ENCODE data around the gene NFX1.

The NFX1 gene

DNA sequence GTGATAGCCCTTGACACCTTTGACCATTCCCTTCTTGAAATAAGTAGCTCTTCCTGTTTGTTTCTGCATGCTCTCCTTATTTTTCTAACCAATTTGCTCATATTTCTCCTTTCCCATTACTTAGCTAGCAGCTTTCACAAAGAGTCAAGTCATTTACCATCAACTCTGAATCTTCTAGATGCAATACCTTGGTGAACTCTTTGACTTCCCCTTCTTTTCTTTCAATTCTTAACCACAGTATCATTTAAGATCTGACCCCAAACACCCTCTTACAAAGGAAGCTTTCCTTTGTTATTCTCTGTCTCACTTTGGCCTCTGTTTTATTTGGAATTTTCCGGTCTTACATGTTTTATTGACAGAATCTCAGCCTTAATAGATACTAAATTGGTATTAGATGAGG, 14.0 kb downstream of the NFX1 start:
- H3K4me1 ChIP-seq (ENCODE audit: insufficient read depth, low read length, poor library complexity, severe bottlenecking): peaks cover 13% of the 10 kb centered on the region
- H4K20me1 ChIP-seq (ENCODE audit: insufficient read depth, low read length, poor library complexity, severe bottlenecking): peaks cover 2% of the 10 kb centered on the region
- no peak overlapping the region for H2AFZ ChIP-seq (ENCODE audit: low read length)
- TF ChIP-seq EZH2phosphoT487 (IDR thresholded peaks at IDR 0.05; ENCODE audit: borderline replicate concordance): no peak
- TF ChIP-seq, protein P1, sequence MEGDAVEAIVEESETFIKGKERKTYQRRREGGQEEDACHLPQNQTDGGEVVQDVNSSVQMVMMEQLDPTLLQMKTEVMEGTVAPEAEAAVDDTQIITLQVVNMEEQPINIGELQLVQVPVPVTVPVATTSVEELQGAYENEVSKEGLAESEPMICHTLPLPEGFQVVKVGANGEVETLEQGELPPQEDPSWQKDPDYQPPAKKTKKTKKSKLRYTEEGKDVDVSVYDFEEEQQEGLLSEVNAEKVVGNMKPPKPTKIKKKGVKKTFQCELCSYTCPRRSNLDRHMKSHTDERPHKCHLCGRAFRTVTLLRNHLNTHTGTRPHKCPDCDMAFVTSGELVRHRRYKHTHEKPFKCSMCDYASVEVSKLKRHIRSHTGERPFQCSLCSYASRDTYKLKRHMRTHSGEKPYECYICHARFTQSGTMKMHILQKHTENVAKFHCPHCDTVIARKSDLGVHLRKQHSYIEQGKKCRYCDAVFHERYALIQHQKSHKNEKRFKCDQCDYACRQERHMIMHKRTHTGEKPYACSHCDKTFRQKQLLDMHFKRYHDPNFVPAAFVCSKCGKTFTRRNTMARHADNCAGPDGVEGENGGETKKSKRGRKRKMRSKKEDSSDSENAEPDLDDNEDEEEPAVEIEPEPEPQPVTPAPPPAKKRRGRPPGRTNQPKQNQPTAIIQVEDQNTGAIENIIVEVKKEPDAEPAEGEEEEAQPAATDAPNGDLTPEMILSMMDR (conservative IDR thresholded peaks at IDR 0.05; ENCODE audit: low read length): no peak
- no peak overlapping the region for H3K9ac ChIP-seq (ENCODE audit: low read depth, low read length, poor library complexity, severe bottlenecking)
- no peaks in the 10 kb centered on the region for H3F3A ChIP-seq (ENCODE audit: low read depth)
- H3K4me2 ChIP-seq (ENCODE audit: low read depth, low read length, poor library complexity, severe bottlenecking): no peak overlapping the region
- H3K9me3 ChIP-seq (ENCODE audit: insufficient read depth, low read depth, low read length): no peaks in the 10 kb centered on the region
- peaks cover 84% of the 10 kb centered on the region for H3K36me3 ChIP-seq (ENCODE audit: insufficient read depth, low read length)
- H3K9me2 ChIP-seq (replicated peaks; ENCODE audit: low read depth, low read length): no peaks in the 10 kb centered on the region
- no peak overlapping the region for H3K4me3 ChIP-seq (ENCODE audit: low read length, poor library complexity, severe bottlenecking)
- H3K79me2 ChIP-seq (ENCODE audit: insufficient read depth, low read length): peaks cover 13% of the 10 kb centered on the region; the same call in 1 of the 2 replicates
- H3K27me3 ChIP-seq (ENCODE audit: insufficient read depth, low read length, poor library complexity, severe bottlenecking): no peaks in the 10 kb centered on the region

DNA sequence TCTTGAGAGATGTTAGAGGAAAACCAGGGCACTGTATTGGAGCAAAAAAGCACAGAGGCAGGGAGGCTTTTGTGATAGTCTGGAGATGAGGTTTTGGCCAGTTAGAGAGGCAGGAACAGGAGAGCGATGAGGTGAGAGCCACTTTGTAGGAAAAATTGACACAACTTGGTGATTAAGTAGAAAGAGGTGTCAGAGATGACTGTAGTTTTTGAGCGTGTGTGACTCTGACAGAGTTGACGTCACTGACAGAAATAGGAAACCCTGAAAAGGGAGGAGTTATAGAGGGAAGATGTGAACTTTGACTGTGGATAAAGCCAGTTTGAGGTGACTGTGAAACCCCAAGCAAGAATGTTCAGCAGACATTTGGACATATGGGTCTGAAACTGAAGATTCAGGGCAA, 15.7 kb downstream of the NFX1 start:
- H3K79me2 ChIP-seq (ENCODE audit: insufficient read depth, low read length): no peaks in the 10 kb centered on the region; the same call in 1 of the 2 replicates
- H3K36me3 ChIP-seq (ENCODE audit: insufficient read depth, low read length): peaks cover 90% of the 10 kb centered on the region
- no peak overlapping the region for H3K4me2 ChIP-seq (ENCODE audit: low read depth, low read length, poor library complexity, severe bottlenecking)

DNA sequence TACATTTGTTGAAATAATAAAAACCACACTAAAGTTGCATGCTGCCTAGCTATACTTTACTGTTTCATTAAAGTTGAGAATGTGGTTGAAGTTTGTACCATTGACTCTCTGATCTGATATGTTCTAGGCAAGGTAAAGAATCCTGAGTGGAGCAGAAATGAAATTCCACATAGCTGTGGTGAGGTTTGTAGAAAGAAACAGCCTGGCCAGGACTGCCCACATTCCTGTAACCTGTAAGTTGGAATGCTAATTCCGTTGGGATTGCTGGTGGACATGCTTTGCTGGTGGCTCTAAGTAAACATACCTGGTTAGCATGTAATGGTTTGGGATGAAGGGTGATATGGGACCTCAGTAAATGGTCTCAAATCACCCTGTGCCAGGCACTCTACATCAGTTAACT, 16.8 kb downstream of the NFX1 start:
- Histone ChIP-seq H3K79me2 (ENCODE audit: insufficient read depth, low read length) (no peaks in the 10 kb centered on the region), H3K27me3 (ENCODE audit: insufficient read depth, low read length, poor library complexity, severe bottlenecking) (no peaks in the 10 kb centered on the region), H3K36me3 (ENCODE audit: insufficient read depth, low read length) (peaks cover 93% of the 10 kb centered on the region), H3K9me3 (ENCODE audit: insufficient read depth, low read depth, low read length) (no peaks in the 10 kb centered on the region), H4K20me1 (ENCODE audit: insufficient read depth, low read length, poor library complexity, severe bottlenecking) (no peaks in the 10 kb centered on the region), H3K4me3 (ENCODE audit: low read length, poor library complexity, severe bottlenecking) (no peak overlapping the region), H3K4me1 (ENCODE audit: insufficient read depth, low read length, poor library complexity, severe bottlenecking) (no peaks in the 10 kb centered on the region), H3K9me2 (replicated peaks; ENCODE audit: low read depth, low read length) (no peaks in the 10 kb centered on the region), H2AFZ (ENCODE audit: low read length) (no peak overlapping the region), H3F3A (ENCODE audit: low read depth) (no peaks in the 10 kb centered on the region), H3K9ac (ENCODE audit: low read depth, low read length, poor library complexity, severe bottlenecking) (no peak overlapping the region), H3K4me2 (ENCODE audit: low read depth, low read length, poor library complexity, severe bottlenecking) (no peak overlapping the region)
- TF ChIP-seq EZH2phosphoT487 (IDR thresholded peaks at IDR 0.05; ENCODE audit: borderline replicate concordance): no peak
- TF ChIP-seq, protein P1 (conservative IDR thresholded peaks at IDR 0.05; ENCODE audit: low read length): no peak

More for the DNA sequence above, 15.7 kb downstream of the NFX1 start:
- TF ChIP-seq, protein P1 (conservative IDR thresholded peaks at IDR 0.05; ENCODE audit: low read length): no peak
- TF ChIP-seq EZH2phosphoT487 (IDR thresholded peaks at IDR 0.05; ENCODE audit: borderline replicate concordance): no peak
- no peaks in the 10 kb centered on the region for H3K9me2 ChIP-seq (replicated peaks; ENCODE audit: low read depth, low read length)
- no peaks in the 10 kb centered on the region for H4K20me1 ChIP-seq (ENCODE audit: insufficient read depth, low read length, poor library complexity, severe bottlenecking)
- H3K4me3 ChIP-seq (ENCODE audit: low read length, poor library complexity, severe bottlenecking): no peak overlapping the region
- H3K9ac ChIP-seq (ENCODE audit: low read depth, low read length, poor library complexity, severe bottlenecking): no peak overlapping the region
- no peaks in the 10 kb centered on the region for H3K9me3 ChIP-seq (ENCODE audit: insufficient read depth, low read depth, low read length)
- H3K4me1 ChIP-seq (ENCODE audit: insufficient read depth, low read length, poor library complexity, severe bottlenecking): no peaks in the 10 kb centered on the region
- H3F3A ChIP-seq (ENCODE audit: low read depth): no peaks in the 10 kb centered on the region
- H3K27me3 ChIP-seq (ENCODE audit: insufficient read depth, low read length, poor library complexity, severe bottlenecking): no peaks in the 10 kb centered on the region
- H2AFZ ChIP-seq (ENCODE audit: low read length): no peak overlapping the region
